ES-I3 (cell line): ENCODE measurements around the gene EMID1.
A peak's percentile ranks its signal among the peaks of the same experiment; 100 is the strongest.

Experiments
- H3K36me3 ChIP-seq: 2 replicates; pipeline ENCODE4 v1.6.1; 2013; ENCODE audit warnings: mild to moderate bottlenecking, low read length, control low read depth, moderate library complexity; ENCODE audit not compliant: insufficient read depth
- H3K4me1 ChIP-seq: 2 replicates; pipeline ENCODE4 v1.6.1; 2013; ENCODE audit warnings: mild to moderate bottlenecking, control low read depth, low read length; ENCODE audit not compliant: insufficient read depth
- H3K9ac ChIP-seq: 2 replicates; pipeline ENCODE4 v1.6.1; 2013; ENCODE audit warnings: low read depth, mild to moderate bottlenecking, low read length, moderate library complexity
- H3K9me3 ChIP-seq: 2 replicates; pipeline ENCODE4 v1.6.1; 2013; ENCODE audit warnings: mild to moderate bottlenecking, low read length, moderate library complexity; ENCODE audit not compliant: control insufficient read depth, insufficient read depth

Gene EMID1

DNA sequence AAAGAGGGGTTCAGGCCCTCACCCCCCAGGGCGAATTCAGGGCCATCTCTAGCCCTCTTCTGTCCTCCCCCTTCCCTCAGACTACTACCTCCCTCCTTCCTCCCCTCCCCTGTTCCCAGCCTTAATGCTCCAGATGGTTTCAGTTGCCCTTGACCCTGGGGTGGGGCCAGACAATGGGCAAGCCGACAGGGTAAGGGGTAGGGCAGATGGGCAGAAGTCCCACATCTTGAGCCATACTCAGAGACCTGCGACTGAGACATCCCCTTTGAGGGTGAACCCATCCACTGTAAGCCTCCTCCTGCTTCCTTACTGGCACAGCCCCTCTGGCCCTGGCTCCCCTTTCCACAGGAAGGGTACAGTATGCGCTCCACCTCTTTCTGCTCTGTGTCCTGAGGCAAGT lies 60.2 kb downstream of the EMID1 start:
- Histone ChIP-seq H3K4me1 (peaks cover 15% of the 10 kb centered on the region; the same call in 1 of the 2 replicates), H3K9me3 (no peaks in the 10 kb centered on the region), H3K9ac (no peak overlapping the region), H3K36me3 (peaks cover 21% of the 10 kb centered on the region)

DNA sequence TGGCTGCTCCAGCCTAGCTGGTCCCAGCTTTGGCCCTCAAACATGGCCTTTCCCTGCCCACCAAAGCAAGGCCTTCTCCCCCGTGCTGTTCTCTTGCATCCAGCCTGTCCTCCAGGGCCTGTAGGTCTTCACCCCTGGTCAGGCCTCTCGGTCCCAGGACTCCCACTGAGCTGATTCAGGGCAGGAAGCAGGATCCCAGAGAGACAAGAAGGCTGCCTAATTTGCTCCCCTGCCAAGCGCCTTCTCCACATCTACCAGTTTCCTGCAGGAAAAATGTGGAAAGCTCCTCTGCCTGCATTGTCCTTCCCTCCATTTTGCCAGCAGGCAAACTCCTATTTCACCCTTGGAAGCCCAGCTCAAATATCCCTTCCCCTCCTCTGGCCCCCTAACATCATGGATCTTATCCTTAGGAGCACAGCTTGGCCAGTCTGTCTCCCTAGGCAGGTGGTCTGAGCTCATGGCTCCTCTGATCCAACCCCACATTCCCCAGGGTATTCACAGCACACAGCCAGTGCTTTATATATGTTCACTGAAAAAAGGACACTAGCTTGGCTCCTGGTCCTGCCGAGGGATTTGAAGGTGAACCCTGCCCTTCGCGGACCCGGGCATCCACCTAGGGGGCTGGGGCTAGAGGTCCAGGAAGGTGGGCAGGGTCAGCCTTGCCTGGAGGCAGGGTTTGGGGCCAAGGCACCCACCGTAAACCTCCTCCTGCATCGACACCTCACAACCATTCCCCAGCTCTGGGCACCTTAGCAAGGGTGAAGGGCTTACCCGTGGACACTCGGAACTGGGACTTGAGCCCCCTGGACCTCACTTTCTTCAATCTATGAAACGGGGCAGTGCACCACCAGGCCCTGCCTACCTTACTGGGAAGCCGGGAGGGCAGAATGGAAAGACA lies 61.1 kb downstream of the EMID1 start:
- H3K4me1 ChIP-seq, result peaks cover 22% of the 10 kb centered on the region; the same call in 1 of the 2 replicates
- peak overlapping the region; percentile 98 for H3K9ac ChIP-seq
- H3K36me3 ChIP-seq, result peaks cover 15% of the 10 kb centered on the region
- H3K9me3 ChIP-seq, result no peaks in the 10 kb centered on the region

DNA sequence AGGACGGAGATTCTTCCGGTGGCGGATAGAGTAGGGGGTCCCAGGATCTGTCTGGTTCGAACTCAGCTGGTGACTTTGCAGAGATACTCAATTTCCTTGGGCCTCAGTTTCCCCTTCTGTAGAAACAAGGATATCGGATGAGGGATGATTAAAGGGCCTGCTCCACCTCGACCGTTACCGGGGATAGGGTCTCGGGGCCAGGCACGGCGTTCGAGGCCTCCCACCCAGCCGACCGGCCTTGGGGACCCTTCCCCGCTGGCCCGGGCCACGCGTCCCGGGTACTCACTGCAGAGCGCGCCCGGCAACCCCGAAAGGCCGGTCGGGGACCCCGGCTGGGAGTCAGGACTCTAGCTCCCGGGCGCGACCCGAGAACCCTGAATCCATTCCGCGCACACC lies 61.8 kb downstream of the EMID1 start:
- no peaks in the 10 kb centered on the region for H3K9me3 ChIP-seq
- peaks cover 24% of the 10 kb centered on the region; the same call in 1 of the 2 replicates for H3K4me1 ChIP-seq
- peak overlapping the region; percentile 98 for H3K9ac ChIP-seq
- peaks cover 15% of the 10 kb centered on the region for H3K36me3 ChIP-seq

DNA sequence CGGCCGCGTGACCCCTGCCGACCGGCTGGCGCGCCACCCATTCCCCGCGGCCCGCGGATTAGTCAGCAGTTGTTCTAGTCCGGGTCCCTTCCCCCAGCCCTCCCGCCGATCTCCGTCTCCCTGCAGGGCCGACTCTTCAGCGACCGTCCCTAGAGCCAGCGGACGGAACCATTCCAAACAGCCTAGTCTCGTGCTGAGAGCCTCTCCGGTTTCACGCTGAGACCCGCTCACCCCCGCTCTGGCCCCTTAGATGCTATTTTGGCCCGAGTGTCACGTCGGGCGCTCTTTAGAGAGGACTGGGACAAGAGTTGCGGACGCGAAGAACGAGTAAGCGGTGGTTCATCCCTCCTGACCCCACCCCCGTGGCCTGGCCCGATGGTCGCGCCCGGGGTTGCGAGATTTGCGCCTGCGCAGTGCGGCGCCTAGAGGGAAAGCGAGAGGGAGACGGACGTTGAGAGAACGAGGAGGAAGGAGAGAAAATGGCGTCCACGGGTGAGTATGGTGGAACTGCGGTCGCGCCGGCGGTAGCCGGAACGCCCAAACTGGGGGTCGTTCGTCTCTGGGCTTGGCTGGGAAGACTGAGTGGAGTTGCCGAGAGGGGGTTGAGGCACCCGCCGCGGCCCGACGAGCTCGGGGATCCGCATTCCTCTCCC lies 62.3 kb downstream of the EMID1 start, which contains the start of the genes EWSR1 and RHBDD3:
TSS of gene EWSR1 (plus strand) at position 411 of the 653 bp plus-strand sequence. CDS start at position 480, 69 bp downstream.
TSS of gene RHBDD3 (minus strand) at position 124 of the 653 bp plus-strand sequence. CDS start 2,355 bp downstream, outside the sequence.
- H3K9ac ChIP-seq, result peak within 1 kb of the TSS; percentile 98
- peaks cover 18% of the 10 kb centered on the region for H3K36me3 ChIP-seq
- peaks cover 29% of the 10 kb centered on the region for H3K4me1 ChIP-seq
- no peaks in the 10 kb centered on the region for H3K9me3 ChIP-seq

DNA sequence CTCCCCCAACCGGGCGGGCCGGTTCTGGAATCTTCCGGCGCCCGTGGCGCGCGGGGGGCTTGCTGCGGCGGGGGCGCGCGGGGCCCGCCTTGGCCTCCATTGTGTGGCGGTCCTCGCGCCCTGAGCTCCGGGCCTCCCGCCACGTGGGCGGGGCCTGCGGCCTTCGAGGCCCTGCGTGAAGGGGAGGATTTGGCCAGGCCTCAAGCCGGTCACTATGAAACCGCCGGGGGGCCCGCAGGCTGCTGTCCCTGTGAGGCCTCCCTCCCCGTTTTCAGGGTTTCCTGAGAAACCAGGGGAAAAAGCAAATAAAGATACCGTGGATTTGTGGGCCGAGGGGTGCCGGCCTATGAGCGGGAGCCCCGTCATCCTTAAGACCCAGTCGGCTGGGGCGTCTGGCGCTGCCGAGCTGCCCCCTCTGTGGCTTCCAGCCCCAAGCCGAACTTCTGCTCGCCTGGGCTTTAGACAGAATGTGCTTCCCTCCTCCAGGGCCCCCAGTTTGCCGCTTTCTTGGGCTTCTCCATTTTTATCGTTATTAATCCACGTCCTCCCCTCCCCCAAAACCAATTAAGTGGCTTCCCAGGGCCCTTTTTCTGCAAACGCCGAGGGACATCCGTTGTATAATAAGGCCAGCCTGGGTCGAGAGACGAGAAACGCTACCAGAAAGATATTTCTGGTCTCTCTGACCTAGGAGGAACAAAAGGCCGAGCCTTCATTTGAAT lies 63.0 kb downstream of the EMID1 start:
- Histone ChIP-seq H3K4me1 (peaks cover 30% of the 10 kb centered on the region), H3K36me3 (peaks cover 22% of the 10 kb centered on the region), H3K9ac (peak overlapping the region; percentile 98), H3K9me3 (no peaks in the 10 kb centered on the region)

DNA sequence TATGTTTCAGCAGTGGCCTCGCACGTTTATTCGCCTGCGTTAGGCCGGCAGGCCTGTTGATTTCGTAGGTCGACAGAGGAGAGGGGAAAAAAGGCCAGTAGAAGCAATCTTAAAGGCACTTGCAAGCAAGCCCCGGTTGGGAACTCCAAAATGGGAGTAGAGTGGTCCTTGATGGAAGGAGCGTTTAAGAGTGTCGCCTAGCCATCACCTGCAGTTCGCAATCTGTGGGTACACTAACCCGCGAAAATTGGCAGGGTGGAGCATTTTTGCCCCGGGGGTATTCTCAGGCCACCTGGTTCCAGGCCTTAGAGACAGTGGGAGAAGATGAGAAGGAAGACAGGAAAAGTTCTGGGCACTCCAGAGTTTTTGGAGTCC lies 63.5 kb downstream of the EMID1 start:
- H3K36me3 ChIP-seq, result peaks cover 26% of the 10 kb centered on the region
- H3K9me3 ChIP-seq, result no peaks in the 10 kb centered on the region
- peak overlapping the region; percentile 98 for H3K9ac ChIP-seq
- peaks cover 30% of the 10 kb centered on the region for H3K4me1 ChIP-seq

DNA sequence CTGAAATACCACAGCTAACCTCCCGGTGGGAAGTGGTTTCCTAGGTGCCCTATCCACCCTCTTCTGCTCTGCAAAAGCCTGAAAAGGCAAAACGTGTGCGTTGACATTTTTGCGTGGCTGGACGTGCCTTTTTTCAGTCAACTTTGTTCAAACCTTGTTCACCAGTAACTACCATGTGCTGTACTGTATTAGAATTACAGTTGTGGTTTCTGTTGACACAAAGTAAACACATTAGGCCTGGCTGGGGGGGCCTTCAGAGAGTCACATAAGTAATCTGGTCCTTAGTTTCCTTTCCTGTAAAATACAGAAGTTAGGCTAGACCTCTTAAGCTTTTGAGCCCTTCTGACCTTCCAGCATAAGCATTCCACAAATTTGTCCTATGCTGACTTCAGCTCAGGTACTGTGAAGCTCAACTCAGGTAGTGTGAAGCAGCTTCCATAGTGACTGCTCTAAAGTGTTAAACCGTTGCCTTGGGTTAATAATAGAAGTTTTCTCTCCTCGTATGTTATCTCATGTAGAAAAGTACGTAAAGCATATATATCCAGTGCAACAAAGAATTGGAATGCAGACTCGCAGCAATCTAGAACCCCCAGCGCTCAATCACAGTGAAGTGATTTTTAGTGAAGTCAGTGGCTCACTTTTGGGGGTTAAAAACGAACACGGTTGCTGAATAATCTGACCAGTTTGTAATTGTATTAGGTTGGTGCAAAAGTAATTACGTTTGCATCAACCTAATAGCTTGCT lies 64.2 kb downstream of the EMID1 start:
- Histone ChIP-seq H3K9ac (peak overlapping the region; percentile 98), H3K9me3 (no peaks in the 10 kb centered on the region), H3K4me1 (peaks cover 30% of the 10 kb centered on the region), H3K36me3 (peaks cover 28% of the 10 kb centered on the region)

DNA sequence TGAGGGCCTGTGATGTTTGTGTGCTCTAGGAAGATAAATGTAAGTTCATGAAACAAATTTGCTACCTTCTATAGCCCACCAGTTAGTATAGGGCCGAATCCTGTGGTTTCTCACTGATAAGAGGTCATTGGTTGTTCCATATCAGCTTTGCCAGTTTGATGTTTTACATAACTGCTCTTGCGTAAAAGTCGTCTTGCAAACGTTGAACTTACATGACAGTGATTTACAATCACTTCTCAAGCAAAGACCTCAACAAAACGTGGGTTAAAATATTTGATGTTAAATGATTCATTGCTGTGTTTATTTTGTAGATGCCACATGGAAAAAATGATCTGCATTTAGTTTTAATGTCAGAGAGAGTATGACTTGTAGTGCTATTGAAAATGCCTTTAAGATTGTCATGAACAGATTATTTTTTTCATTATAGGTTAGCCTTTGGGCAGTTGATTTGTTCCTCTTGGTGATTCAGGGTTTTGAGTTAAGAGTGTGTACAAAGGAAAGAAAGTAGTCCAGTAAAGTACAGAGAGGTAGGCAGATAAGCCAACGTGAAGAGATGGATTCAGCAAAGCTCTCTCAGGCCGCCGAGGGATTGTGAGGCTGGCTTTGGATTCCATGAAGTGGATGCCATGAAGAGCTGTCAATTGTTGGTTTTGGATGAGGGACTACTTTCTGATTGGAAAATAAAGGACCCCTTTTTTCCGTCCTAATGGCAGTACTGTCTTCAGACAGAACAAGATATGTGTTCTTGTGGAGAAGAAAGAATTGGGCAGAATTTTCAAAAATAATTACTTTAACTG lies 65.0 kb downstream of the EMID1 start:
- Histone ChIP-seq H3K4me1 (peaks cover 30% of the 10 kb centered on the region), H3K36me3 (peaks cover 33% of the 10 kb centered on the region), H3K9ac (peak overlapping the region; percentile 7; the same call in 1 of the 2 replicates), H3K9me3 (no peaks in the 10 kb centered on the region)

DNA sequence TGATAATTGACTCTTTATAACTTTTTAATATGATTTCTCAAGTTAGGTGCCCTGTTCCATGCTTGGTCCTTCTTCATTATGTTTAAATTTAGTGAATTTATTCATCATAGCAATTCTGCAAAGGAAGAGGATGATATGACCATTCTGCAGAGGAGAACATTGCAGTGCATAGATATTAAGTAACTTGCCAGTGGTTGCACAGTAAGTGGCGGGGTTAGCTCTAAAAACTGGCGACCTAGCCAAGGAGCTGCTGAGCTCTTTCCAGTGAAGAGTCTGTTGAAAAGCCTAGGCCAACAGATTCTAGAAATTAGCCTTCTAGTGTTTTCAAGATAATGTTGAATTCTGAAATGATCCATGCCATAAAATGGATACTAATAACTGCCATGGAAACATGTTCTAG lies 66.9 kb downstream of the EMID1 start:
- Histone ChIP-seq H3K9me3 (no peaks in the 10 kb centered on the region), H3K36me3 (peaks cover 48% of the 10 kb centered on the region), H3K9ac (no peak overlapping the region), H3K4me1 (peaks cover 24% of the 10 kb centered on the region)

DNA sequence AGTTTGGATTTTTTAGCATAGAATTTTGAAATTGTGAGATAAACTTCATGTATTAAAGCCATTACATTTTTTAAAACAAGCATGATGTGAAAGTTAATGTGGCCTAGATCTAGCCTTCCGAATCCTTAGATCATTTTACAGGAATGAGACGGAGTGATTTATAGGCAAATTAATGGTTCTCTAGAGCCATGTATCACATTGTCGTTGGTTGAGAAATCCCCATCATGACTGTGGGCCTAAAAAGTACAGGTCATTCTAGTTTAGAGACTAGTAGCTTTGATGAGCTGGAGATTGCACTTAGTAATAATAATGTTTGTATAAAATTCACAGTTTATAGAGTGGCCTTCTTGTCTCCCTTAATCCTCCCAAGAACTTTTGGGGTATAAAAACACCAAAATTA lies 69.5 kb downstream of the EMID1 start:
- Histone ChIP-seq H3K4me1 (peaks cover 22% of the 10 kb centered on the region), H3K36me3 (peaks cover 60% of the 10 kb centered on the region), H3K9me3 (no peaks in the 10 kb centered on the region), H3K9ac (no peak overlapping the region)

DNA sequence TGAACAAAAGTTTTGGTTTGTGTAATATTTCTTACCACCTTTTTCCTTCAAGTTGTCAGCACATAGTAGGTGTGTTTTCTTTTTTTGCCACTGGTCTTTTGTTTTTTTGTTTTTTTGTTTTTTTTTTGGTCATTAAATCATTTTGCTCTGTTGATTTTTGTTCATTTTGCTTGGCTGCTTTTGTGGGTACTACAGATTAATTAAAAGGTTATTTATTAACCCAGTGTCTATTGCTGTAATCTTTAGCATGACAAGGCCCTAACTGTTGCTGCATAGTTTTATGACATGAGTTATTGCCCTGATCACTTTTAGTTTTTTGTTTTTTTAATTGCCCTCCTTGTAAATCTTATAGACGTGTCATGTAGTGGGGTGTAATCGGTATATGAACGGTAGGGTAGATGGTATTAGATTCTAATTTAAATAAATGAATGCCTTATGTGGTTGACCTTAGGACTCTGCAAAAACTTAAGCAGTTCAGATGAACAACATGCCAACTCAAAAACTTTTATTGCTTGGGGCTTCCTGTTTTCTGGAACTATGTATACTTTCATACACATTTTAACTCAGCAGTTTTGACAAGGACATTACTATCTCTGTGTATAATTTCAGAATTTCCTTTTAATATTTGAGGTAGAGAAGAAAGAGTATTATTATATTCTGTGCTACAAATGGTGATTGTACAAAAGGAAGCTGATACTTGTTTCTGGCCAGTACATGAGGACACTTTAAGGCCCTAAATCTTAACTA lies 70.3 kb downstream of the EMID1 start:
- H3K36me3 ChIP-seq, result peaks cover 62% of the 10 kb centered on the region
- no peak overlapping the region for H3K9ac ChIP-seq
- H3K4me1 ChIP-seq, result peaks cover 14% of the 10 kb centered on the region

DNA sequence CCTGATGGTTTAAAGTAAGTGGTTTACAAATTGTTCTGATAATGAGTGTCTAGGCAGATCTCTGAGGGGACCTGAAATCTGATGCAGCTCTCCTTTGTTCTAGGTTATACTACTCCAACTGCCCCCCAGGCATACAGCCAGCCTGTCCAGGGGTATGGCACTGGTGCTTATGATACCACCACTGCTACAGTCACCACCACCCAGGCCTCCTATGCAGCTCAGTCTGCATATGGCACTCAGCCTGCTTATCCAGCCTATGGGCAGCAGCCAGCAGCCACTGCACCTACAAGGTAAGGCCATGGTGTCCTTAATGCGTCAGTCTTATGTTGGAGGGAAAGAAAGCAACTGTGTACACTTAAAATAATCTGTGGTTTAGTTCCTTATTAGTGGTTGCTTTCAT lies 72.2 kb downstream of the EMID1 start:
- Histone ChIP-seq H3K9me3 (no peaks in the 10 kb centered on the region), H3K36me3 (peaks cover 73% of the 10 kb centered on the region), H3K4me1 (peaks cover under 1% of the 10 kb centered on the region; the same call in 1 of the 2 replicates), H3K9ac (no peak overlapping the region)

More for the DNA sequence above, 70.3 kb downstream of the EMID1 start:
- H3K9me3 ChIP-seq, result no peaks in the 10 kb centered on the region
